Progenitor cell of endocrine pancreas (in vitro differentiated cells): ENCODE data around the gene DNM3. TPM values are rescaled to one million over a fixed set of nuclear protein-coding genes. Genes with fewer than 3 reads are reported as not detected.

Experiments used
- DNase-seq: peaks from one replicate; pipeline ENCODE4 v3.0.0; 2021; ENCODE audit warnings: low spot score; ENCODE audit not compliant: unreplicated experiment
- H3K27ac Mint-ChIP-seq: 2 replicates; pipeline ENCODE4 v1.8.0; 2021; ENCODE audit warnings: mild to moderate bottlenecking, moderate library complexity, mixed read lengths
- H3K27me3 Mint-ChIP-seq: 2 replicates; pipeline ENCODE4 v1.8.0; 2021; ENCODE audit warnings: mixed read lengths
- H3K36me3 Mint-ChIP-seq: 2 replicates; pipeline ENCODE4 v1.8.0; 2022; ENCODE audit warnings: mixed read lengths; ENCODE audit not compliant: insufficient read depth
- H3K4me1 Mint-ChIP-seq: 2 replicates; pipeline ENCODE4 v1.8.0; 2021; ENCODE audit warnings: low read depth, mixed read lengths
- H3K4me3 Mint-ChIP-seq: 2 replicates; pipeline ENCODE4 v1.8.0; 2021; ENCODE audit warnings: low read depth, mild to moderate bottlenecking, moderate library complexity, mixed read lengths
- H3K9me3 Mint-ChIP-seq: 2 replicates; pipeline ENCODE4 v1.8.0; 2021; ENCODE audit warnings: low read depth, mixed read lengths
- total RNA-seq: library from RNA; stranded (reverse); gene quantifications from 2 replicates; pipeline ENCODE4 v1.2.1, GENCODE V29; 2021
- TF ChIP-seq, protein P1 (sequence below): fragments of 200-600 bp; sonication (generic); IDR thresholded peaks from one replicate; pipeline ENCODE4 v1.5.0; 2021; ENCODE audit warnings: antibody characterized with exemption, mild to moderate bottlenecking; ENCODE audit not compliant: unreplicated experiment

DNM3 gene
- total RNA-seq, 1 donor from 2014 or later, result 0.48 TPM

DNA sequence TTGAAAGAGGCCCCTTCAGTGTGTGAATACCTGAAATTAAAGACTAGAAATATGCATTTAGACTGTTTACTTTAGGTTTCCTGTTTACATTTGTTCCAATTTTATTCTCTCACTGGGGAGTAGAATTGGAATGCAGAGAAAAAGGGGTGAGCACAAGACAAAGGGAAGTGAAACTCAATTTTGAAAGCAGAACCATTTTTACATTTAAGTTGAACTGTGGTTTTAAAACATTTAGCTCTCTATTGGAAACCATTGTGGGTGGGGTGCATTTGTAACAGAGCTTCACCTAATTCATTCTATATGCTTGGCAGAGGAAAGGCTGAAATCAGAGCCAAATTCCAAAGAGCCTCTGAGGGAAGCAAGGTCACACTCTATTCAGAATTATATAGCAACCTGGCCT is 343.9 kb downstream of the DNM3 start:
- H3K36me3 Mint-ChIP-seq, result no peaks in the 10 kb centered on the region
- peaks cover 10% of the 10 kb centered on the region for H3K4me1 Mint-ChIP-seq
- no peak overlapping the region for H3K4me3 Mint-ChIP-seq
- TF ChIP-seq, protein P1, sequence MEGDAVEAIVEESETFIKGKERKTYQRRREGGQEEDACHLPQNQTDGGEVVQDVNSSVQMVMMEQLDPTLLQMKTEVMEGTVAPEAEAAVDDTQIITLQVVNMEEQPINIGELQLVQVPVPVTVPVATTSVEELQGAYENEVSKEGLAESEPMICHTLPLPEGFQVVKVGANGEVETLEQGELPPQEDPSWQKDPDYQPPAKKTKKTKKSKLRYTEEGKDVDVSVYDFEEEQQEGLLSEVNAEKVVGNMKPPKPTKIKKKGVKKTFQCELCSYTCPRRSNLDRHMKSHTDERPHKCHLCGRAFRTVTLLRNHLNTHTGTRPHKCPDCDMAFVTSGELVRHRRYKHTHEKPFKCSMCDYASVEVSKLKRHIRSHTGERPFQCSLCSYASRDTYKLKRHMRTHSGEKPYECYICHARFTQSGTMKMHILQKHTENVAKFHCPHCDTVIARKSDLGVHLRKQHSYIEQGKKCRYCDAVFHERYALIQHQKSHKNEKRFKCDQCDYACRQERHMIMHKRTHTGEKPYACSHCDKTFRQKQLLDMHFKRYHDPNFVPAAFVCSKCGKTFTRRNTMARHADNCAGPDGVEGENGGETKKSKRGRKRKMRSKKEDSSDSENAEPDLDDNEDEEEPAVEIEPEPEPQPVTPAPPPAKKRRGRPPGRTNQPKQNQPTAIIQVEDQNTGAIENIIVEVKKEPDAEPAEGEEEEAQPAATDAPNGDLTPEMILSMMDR, result no peak
- H3K27me3 Mint-ChIP-seq, result no peaks in the 10 kb centered on the region
- no peaks in the 10 kb centered on the region for H3K9me3 Mint-ChIP-seq
- peak overlapping the region; percentile 18 for H3K27ac Mint-ChIP-seq
- no peak for DNase-seq

DNA sequence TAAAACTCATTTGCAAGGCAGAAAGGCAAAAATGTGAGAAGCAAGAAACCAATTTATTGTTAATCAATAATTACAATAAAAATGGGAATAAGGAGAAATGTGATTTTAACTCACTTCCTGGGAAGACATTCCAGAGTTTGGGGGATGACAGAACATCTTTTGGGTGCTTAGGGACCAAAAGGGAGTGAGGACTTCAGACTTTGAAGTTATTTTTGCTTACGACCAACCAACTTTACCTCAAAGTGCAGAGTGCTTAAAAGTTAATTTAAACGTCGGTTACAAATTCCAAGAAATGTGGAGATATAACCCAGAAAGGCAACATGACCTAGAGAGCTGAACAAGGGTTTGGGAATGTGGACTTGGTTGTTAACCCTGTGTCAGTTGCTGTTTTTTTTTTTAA is 344.7 kb downstream of the DNM3 start:
- H3K4me3 Mint-ChIP-seq, result no peak overlapping the region
- H3K27me3 Mint-ChIP-seq, result no peaks in the 10 kb centered on the region
- TF ChIP-seq, protein P1, result no peak
- no peaks in the 10 kb centered on the region for H3K9me3 Mint-ChIP-seq
- no peak for DNase-seq
- no peaks in the 10 kb centered on the region for H3K36me3 Mint-ChIP-seq
- H3K4me1 Mint-ChIP-seq, result peaks cover 10% of the 10 kb centered on the region
- no peak overlapping the region for H3K27ac Mint-ChIP-seq

DNA sequence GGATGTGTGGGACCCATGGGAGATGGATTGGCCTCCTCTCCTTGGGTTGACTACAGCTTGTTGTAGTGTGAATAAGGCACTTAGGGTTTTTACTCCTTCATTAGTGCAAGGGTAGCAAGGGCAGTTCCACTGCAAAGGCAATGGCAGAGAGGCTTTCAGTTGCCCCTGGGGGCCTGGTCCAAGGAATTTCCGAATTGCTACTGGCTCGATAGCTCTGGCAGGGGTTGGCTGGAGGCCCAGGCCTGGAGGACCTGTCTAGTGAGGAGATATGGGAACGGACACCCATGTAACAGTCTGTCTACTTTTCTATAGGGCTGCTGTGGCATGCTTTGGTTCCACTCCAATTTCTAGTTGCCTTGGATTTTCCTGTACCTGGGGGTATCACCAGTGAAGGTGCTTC is 360.3 kb downstream of the DNM3 start:
- H3K9me3 Mint-ChIP-seq, result peaks cover 30% of the 10 kb centered on the region
- H3K4me1 Mint-ChIP-seq, result peaks cover under 1% of the 10 kb centered on the region
- H3K36me3 Mint-ChIP-seq, result peaks cover 1% of the 10 kb centered on the region
- H3K27ac Mint-ChIP-seq, result no peak overlapping the region
- no peaks in the 10 kb centered on the region for H3K27me3 Mint-ChIP-seq
- TF ChIP-seq, protein P1, result no peak
- H3K4me3 Mint-ChIP-seq, result no peak overlapping the region
- DNase-seq, result no peak

DNA sequence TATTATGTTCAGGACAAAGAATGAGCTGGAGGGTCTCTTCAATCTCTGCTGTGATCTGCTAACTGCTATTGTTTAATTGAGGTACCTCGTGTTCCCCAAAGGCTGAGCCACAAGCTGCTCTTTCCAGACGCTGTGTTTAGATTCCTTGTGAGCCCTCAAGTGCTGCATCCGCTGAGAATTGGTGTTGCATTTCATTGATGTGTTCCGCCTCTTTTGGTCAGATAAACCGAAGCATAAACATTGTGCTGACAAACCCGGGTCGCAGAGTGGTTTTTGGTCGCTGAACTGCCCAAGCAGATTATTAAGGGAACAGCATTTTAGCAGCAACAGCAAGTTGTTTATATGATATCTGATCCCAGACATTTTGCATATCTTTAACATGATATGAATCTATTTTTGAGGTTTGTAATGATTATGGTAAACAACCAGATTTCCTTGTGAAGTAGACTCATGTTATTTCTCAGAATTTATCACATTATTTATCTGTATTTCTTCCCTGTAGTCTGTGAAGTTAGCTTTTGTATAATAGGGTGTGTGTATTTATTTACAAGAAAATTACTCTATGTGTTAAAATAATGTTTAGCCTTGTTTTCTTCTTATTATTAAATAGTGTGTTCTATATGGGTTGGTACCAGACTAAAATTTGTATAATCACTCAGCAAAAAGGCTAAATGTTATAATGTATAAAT is 362.0 kb downstream of the DNM3 start:
- Mint-ChIP-seq H3K9me3 (peaks cover 20% of the 10 kb centered on the region), H3K4me3 (no peak overlapping the region), H3K27me3 (no peaks in the 10 kb centered on the region), H3K4me1 (peaks cover 10% of the 10 kb centered on the region), H3K36me3 (no peaks in the 10 kb centered on the region), H3K27ac (no peak overlapping the region)
- TF ChIP-seq, protein P1, result no peak
- no peak for DNase-seq

DNA sequence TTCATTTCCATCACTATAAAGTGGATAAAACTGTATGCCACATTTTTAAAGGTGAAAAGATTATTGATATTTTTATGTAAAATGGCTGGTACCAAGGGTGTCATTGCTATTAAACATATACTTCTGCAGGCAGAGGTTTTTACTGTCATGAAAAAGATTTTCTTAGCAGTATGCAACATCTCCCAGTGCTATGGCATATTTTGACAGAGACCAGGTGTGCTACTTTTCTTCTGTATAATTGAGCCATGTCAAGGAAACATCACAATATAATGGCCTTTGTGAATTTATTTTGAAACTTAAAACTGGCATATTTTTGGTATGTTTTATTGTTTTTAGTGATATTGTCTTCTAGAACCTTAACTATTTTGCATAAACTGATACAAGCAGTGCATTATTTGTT is 362.6 kb downstream of the DNM3 start:
- Mint-ChIP-seq H3K4me1 (peaks cover 10% of the 10 kb centered on the region), H3K4me3 (no peak overlapping the region)
- TF ChIP-seq, protein P1, result no peak

More for the DNA sequence above, 362.6 kb downstream of the DNM3 start:
- H3K9me3 Mint-ChIP-seq, result peaks cover 14% of the 10 kb centered on the region
- DNase-seq, result no peak
- H3K27ac Mint-ChIP-seq, result no peak overlapping the region
- H3K27me3 Mint-ChIP-seq, result no peaks in the 10 kb centered on the region
- H3K36me3 Mint-ChIP-seq, result no peaks in the 10 kb centered on the region
